CD4-positive, alpha-beta memory T cell (primary cell): ENCODE results near the gene PPP6R2. TPM values are rescaled to one million over a fixed set of nuclear protein-coding genes. Genes with fewer than 3 reads are reported as not detected.

Experiments used
- CTCF ChIA-PET: fragments of 350-600 bp; sonication (Branson Sonifier 250); formaldehyde crosslinking; loops from one replicate; lab custom pipeline; 2021; ENCODE audit warnings: inconsistent platforms; ENCODE audit not compliant: partially characterized antibody; lab: Charles Lee
- POLR2A ChIA-PET: fragments of 350-600 bp; sonication (Branson Sonifier 250); formaldehyde crosslinking; loops from one replicate; lab custom pipeline; 2021; ENCODE audit not compliant: partially characterized antibody; lab: Charles Lee
- DNase-seq, 5 donors: peaks; one replicate each; pipeline versions ENCODE4 v3.0.0 to v3.0.0-alpha.2; 2020 to 2022; ENCODE audit warnings: mixed read lengths in 1 of 5
- H3K27ac ChIP-seq: one replicate; pipeline ENCODE4 v1.7.0; 2013; ENCODE audit warnings: low read depth, low read length
- H3K27me3 ChIP-seq: 2 replicates; pipeline ENCODE4 v1.7.0; 2013; ENCODE audit warnings: mild to moderate bottlenecking, low read length, moderate library complexity; ENCODE audit not compliant: insufficient read depth
- H3K36me3 ChIP-seq: 2 replicates; pipeline ENCODE4 v1.7.0; 2013; ENCODE audit warnings: mild to moderate bottlenecking, low read length, moderate library complexity; ENCODE audit not compliant: insufficient read depth
- H3K4me1 ChIP-seq: 2 replicates; pipeline ENCODE4 v1.7.0; 2013; ENCODE audit warnings: mild to moderate bottlenecking, low read length, moderate library complexity; ENCODE audit not compliant: insufficient read depth
- H3K4me3 ChIP-seq, 2 donors: one replicate each; pipeline ENCODE4 v1.7.0; 2013; ENCODE audit warnings: low read length in 2 of 2, mild to moderate bottlenecking in 1 of 2
- H3K9me3 ChIP-seq, 2 donors: one replicate each; pipeline ENCODE4 v1.7.0; 2013; ENCODE audit warnings: low read length in 2 of 2, control low read depth in 1 of 2; ENCODE audit not compliant: control insufficient read depth in 1 of 2
- H3K27ac Mint-ChIP-seq, 7 donors: one replicate each; pipeline ENCODE4 v1.8.0; 2020 to 2021; ENCODE audit warnings: mixed read lengths in 7 of 7, mild to moderate bottlenecking in 6 of 7, inconsistent platforms in 3 of 7, moderate library complexity in 3 of 7
- H3K27me3 Mint-ChIP-seq, 2 donors: one replicate each; pipeline ENCODE4 v1.8.0; 2020 to 2021; ENCODE audit warnings: mixed read lengths in 2 of 2
- H3K36me3 Mint-ChIP-seq, 2 donors: one replicate each; pipeline ENCODE4 v1.8.0; 2020 to 2021; ENCODE audit warnings: mixed read lengths in 2 of 2, inconsistent platforms in 1 of 2, mild to moderate bottlenecking in 1 of 2
- H3K4me1 Mint-ChIP-seq, 4 donors: one replicate each; pipeline ENCODE4 v1.8.0; 2020 to 2021; ENCODE audit warnings: mixed read lengths in 4 of 4, mild to moderate bottlenecking in 1 of 4
- H3K4me3 Mint-ChIP-seq, 8 donors: one replicate each; pipeline ENCODE4 v1.8.0; 2020 to 2021; ENCODE audit warnings: mixed read lengths in 8 of 8, mild to moderate bottlenecking in 7 of 8, moderate library complexity in 6 of 8, inconsistent platforms in 3 of 8
- H3K9me3 Mint-ChIP-seq, 8 donors: one replicate each; pipeline ENCODE4 v1.8.0; 2020 to 2021; ENCODE audit warnings: mixed read lengths in 8 of 8, mild to moderate bottlenecking in 5 of 8, inconsistent platforms in 3 of 8, moderate library complexity in 1 of 8
- intact Hi-C: fragments of 100-400 bp; cut with micrococcal nuclease; formaldehyde crosslinking; loops from one replicate; pipeline ENCODE4 v1.15.1; 2023
- polyA plus RNA-seq, 2 donors: library from polyadenylated mRNA; unstranded; fragments of 300-500 nt; fragmentation: Illumina TruSeq; gene quantifications; one replicate each; pipeline ENCODE4 v1.2.3, GENCODE V29; 2021
- total RNA-seq, 2 experiments: library from RNA; stranded (reverse); gene quantifications; one replicate each; pipeline ENCODE4 v1.2.3, GENCODE V29; 2021

The PPP6R2 gene
- total and polyA plus RNA-seq, 4 experiments from 2014 or later, result 13.3 to 91.2 (median 53.9) TPM

- ChIA-PET CTCF (no interaction called here), POLR2A (interaction anchor here (0.8 to 0.9 kb wide), 2 partner anchors 30 to 314 kb away, joined by 3 read pairs; no protein-coding TSS in a partner anchor)
- Histone ChIP-seq H3K4me1 (peaks cover 5% of the 10 kb centered on the region), H3K27me3 (no peaks in the 10 kb centered on the region), H3K9me3 (no peaks in the 10 kb centered on the region), H3K4me3 (no peak within 1 kb of the TSS), H3K36me3 (no peaks in the 10 kb centered on the region), H3K27ac (no peak within 1 kb of the TSS)
- H3K4me1 Mint-ChIP-seq, result peaks cover 2 to 15% (median 4%) of the 10 kb centered on the region in 4 donors
- peaks cover 8 to 10% of the 10 kb centered on the region in 2 donors for H3K27me3 Mint-ChIP-seq
- H3K36me3 Mint-ChIP-seq, result no peaks in the 10 kb centered on the region
- no peak within 1 kb of the TSS for H3K27ac Mint-ChIP-seq
- intact Hi-C loops, result loop anchor here (2.0 kb wide), 1 partner anchor 20 kb away; the partner anchor contains the start of gene DENND6B
- H3K4me3 Mint-ChIP-seq, result peak within 1 kb of the TSS in 3 of 8 donors; percentile 17 to 39 (median 31)
- DNase-seq, result peak in 2 of 5 donors; percentile 10 to 20
- H3K9me3 Mint-ChIP-seq, result no peaks in the 10 kb centered on the region
These were observed 36.1 kb upstream of the PPP6R2 start, which contains the start of gene PLXNB2 for GRCh38 chr22:50306753-50307749. Gene PLXNB2, minus strand, starts transcription at chr22:50307646. Its CDS starts 17,062 bp downstream, at chr22:50290584.

DNA sequence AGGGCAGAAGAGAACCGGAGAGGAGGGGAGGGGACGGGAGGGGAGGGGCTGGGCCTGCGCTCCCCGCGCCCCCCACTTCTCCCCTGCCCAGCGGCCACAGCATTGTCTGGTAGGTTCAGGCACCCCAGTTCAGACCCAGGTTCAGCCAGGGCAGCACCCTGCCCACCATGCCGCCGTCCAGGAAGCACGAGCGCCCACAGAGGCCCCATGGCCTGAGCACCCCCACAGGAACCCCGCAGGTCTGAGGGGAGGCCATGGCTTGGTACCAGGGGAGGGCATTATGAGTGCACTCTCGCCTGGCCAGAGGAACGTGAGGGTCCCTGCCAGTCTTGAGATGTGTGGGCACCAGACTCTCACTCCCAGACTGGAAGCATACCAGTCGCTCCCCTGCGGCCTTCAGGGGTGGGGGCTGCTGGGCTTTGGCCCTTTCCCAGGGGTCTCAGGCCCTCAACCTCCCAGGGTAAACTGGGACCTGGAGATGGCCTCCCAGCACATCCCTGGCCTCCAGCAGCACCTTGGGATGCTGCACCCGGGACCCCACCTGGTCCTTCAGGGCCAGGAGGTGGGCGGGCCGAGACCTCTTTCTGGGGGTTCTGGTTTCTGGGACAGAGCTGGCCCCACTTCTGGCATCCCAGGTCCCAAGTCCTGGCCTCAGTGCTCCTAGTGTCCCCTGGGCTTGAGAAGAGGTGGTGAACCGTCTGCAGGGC, 35.1 kb upstream of the PPP6R2 start:
- H3K27ac Mint-ChIP-seq, result no peak overlapping the region
- CTCF ChIA-PET, result no interaction called here

GRCh38 chr22:50308597-50308935, 34.6 kb upstream of the PPP6R2 start:
- Histone ChIP-seq H3K9me3 (no peaks in the 10 kb centered on the region), H3K4me3 (no peak overlapping the region), H3K36me3 (no peaks in the 10 kb centered on the region), H3K4me1 (peaks cover 6% of the 10 kb centered on the region), H3K27me3 (no peaks in the 10 kb centered on the region), H3K27ac (no peak overlapping the region)
- no peaks in the 10 kb centered on the region for H3K36me3 Mint-ChIP-seq
- H3K27ac Mint-ChIP-seq, result peak overlapping the region in 1 of 7 donors; percentile 71
- peak overlapping the region in 5 of 8 donors; percentile 17 to 71 (median 61) for H3K4me3 Mint-ChIP-seq
- ChIA-PET POLR2A (no interaction called here), CTCF (no interaction called here)
- H3K27me3 Mint-ChIP-seq, result peaks cover 8% of the 10 kb centered on the region in 2 donors
- H3K9me3 Mint-ChIP-seq, result no peaks in the 10 kb centered on the region
- H3K4me1 Mint-ChIP-seq, result peaks cover 2 to 15% (median 4%) of the 10 kb centered on the region in 4 donors
- intact Hi-C loops, result no loop called here
- DNase-seq, result peak in 1 of 5 donors; percentile 40

More for the DNA sequence above, 35.1 kb upstream of the PPP6R2 start:
- intact Hi-C loops, result loop anchor here (2.0 kb wide), 1 partner anchor 19 kb away; the partner anchor contains the start of gene DENND6B
- Mint-ChIP-seq H3K4me3 (peak overlapping the region in 3 of 8 donors; percentile 17 to 39 (median 31)), H3K9me3 (no peaks in the 10 kb centered on the region), H3K4me1 (peaks cover 2 to 15% (median 4%) of the 10 kb centered on the region in 4 donors), H3K36me3 (no peaks in the 10 kb centered on the region), H3K27me3 (peaks cover 8% of the 10 kb centered on the region in 2 donors)
- peak in 1 of 5 donors; percentile 27 for DNase-seq
- Histone ChIP-seq H3K4me3 (no peak overlapping the region), H3K27ac (no peak overlapping the region), H3K4me1 (peaks cover 5% of the 10 kb centered on the region), H3K9me3 (no peaks in the 10 kb centered on the region), H3K36me3 (no peaks in the 10 kb centered on the region), H3K27me3 (no peaks in the 10 kb centered on the region)
- POLR2A ChIA-PET, result interaction anchor here (0.9 kb wide), 1 partner anchor 313 kb away, joined by 3 read pairs; no protein-coding TSS in a partner anchor

GRCh38 chr22:50308986-50309600, 34.0 kb upstream of the PPP6R2 start:
- H3K4me3 Mint-ChIP-seq, result peak overlapping the region in 4 of 8 donors; percentile 52 to 71 (median 64)
- POLR2A ChIA-PET, result no interaction called here

GRCh38 chr22:50309601-50309991, 33.5 kb upstream of the PPP6R2 start:
- Histone ChIP-seq H3K4me1 (peaks cover 16% of the 10 kb centered on the region), H3K27ac (no peak overlapping the region), H3K4me3 (no peak overlapping the region), H3K9me3 (no peaks in the 10 kb centered on the region), H3K27me3 (no peaks in the 10 kb centered on the region), H3K36me3 (no peaks in the 10 kb centered on the region)
- Mint-ChIP-seq H3K9me3 (no peaks in the 10 kb centered on the region), H3K4me1 (peaks cover 5 to 21% (median 11%) of the 10 kb centered on the region in 4 donors), H3K4me3 (no peak overlapping the region), H3K36me3 (no peaks in the 10 kb centered on the region), H3K27me3 (peaks cover 6 to 8% of the 10 kb centered on the region in 2 donors), H3K27ac (no peak overlapping the region)
- POLR2A ChIA-PET, result no interaction called here
- CTCF ChIA-PET, result no interaction called here
- intact Hi-C loops, result no loop called here
- peak in 1 of 5 donors; percentile 18 for DNase-seq

More at GRCh38 chr22:50308986-50309600, 34.0 kb upstream of the PPP6R2 start:
- Histone ChIP-seq H3K36me3 (no peaks in the 10 kb centered on the region), H3K9me3 (no peaks in the 10 kb centered on the region), H3K27me3 (no peaks in the 10 kb centered on the region), H3K27ac (no peak overlapping the region), H3K4me3 (no peak overlapping the region), H3K4me1 (peaks cover 11% of the 10 kb centered on the region)
- H3K4me1 Mint-ChIP-seq, result peaks cover 2 to 19% (median 6%) of the 10 kb centered on the region in 4 donors
- no peaks in the 10 kb centered on the region for H3K9me3 Mint-ChIP-seq
- intact Hi-C loops, result no loop called here
- DNase-seq, result peak in 1 of 5 donors; percentile 22
- CTCF ChIA-PET, result no interaction called here
- no peaks in the 10 kb centered on the region for H3K36me3 Mint-ChIP-seq
- H3K27me3 Mint-ChIP-seq, result peaks cover 8% of the 10 kb centered on the region in 2 donors
- H3K27ac Mint-ChIP-seq, result peak overlapping the region in 1 of 7 donors; percentile 71

GRCh38 chr22:50310031-50310722, 33.0 kb upstream of the PPP6R2 start:
- Histone ChIP-seq H3K27ac (no peak overlapping the region), H3K4me3 (no peak overlapping the region), H3K4me1 (peaks cover 22% of the 10 kb centered on the region), H3K9me3 (no peaks in the 10 kb centered on the region), H3K36me3 (no peaks in the 10 kb centered on the region), H3K27me3 (no peaks in the 10 kb centered on the region)
- CTCF ChIA-PET, result no interaction called here
- Mint-ChIP-seq H3K27me3 (peaks cover 6 to 8% of the 10 kb centered on the region in 2 donors), H3K4me3 (peak overlapping the region in 1 of 8 donors; percentile 36), H3K9me3 (no peaks in the 10 kb centered on the region), H3K27ac (no peak overlapping the region), H3K36me3 (no peaks in the 10 kb centered on the region), H3K4me1 (peaks cover 5 to 24% (median 12%) of the 10 kb centered on the region in 4 donors)
- intact Hi-C loops, result no loop called here
- POLR2A ChIA-PET, result no interaction called here
- DNase-seq, result peak in 1 of 5 donors; percentile 6
